GM18517 (cell line): ENCODE measurements around the gene GTF2H1.
"Not testable (repeated sequence)": the region's sequence is repeated elsewhere in the genome, so short reads cannot be mapped to it uniquely, and the experiment has no call there.

Experiments
- ATAC-seq: cut with Tn5 transposase; IDR thresholded peaks from one replicate; pipeline ENCODE4 v1.9.1; 2021; ENCODE audit warnings: mild to moderate bottlenecking, moderate library complexity; ENCODE audit not compliant: unreplicated experiment

Gene GTF2H1

GRCh38 chr11:18317551-18317950, 4.8 kb upstream of the GTF2H1 start:
- no peak for ATAC-seq

GRCh38 chr11:18319914-18320313, 2.5 kb upstream of the GTF2H1 start:
- ATAC-seq: no peak

GRCh38 chr11:18320617-18321016, 1.8 kb upstream of the GTF2H1 start:
- no peak for ATAC-seq

- ATAC-seq: peak; percentile 10
Measured at GRCh38 chr11:18321578-18321968, 794 bp upstream of the GTF2H1 start.

GRCh38 chr11:18322818-18323570, 627 bp downstream of the GTF2H1 start:
- no peak for ATAC-seq

- not testable (repeated sequence) for ATAC-seq
Measured at GRCh38 chr11:18323881-18324280, 1.5 kb downstream of the GTF2H1 start.

GRCh38 chr11:18324381-18324780, 2.0 kb downstream of the GTF2H1 start:
- no peak for ATAC-seq

- ATAC-seq: peak; percentile 65
Measured at GRCh38 chr11:18329196-18329870, 7.0 kb downstream of the GTF2H1 start.

- no peak for ATAC-seq
Measured at GRCh38 chr11:18330921-18331320, 8.6 kb downstream of the GTF2H1 start.

- ATAC-seq: no peak
Measured at GRCh38 chr11:18332302-18332701, 9.9 kb downstream of the GTF2H1 start.

- no peak for ATAC-seq
Measured at GRCh38 chr11:18332891-18333290, 10.5 kb downstream of the GTF2H1 start.

GRCh38 chr11:18347471-18348125, 25.2 kb downstream of the GTF2H1 start:
- no peak for ATAC-seq

GRCh38 chr11:18352581-18352980, 30.2 kb downstream of the GTF2H1 start:
- no peak for ATAC-seq

- ATAC-seq: no peak
Measured at GRCh38 chr11:18358646-18359045, 36.3 kb downstream of the GTF2H1 start.

- no peak for ATAC-seq
Measured at GRCh38 chr11:18361154-18361553, 38.8 kb downstream of the GTF2H1 start.

GRCh38 chr11:18364495-18365073, 42.2 kb downstream of the GTF2H1 start:
- ATAC-seq: no peak

- ATAC-seq: no peak
Measured at GRCh38 chr11:18365741-18366140, 43.4 kb downstream of the GTF2H1 start.

GRCh38 chr11:18366286-18366685, 43.9 kb downstream of the GTF2H1 start:
- no peak for ATAC-seq

- ATAC-seq: no peak
Measured at GRCh38 chr11:18367431-18367830, 45.1 kb downstream of the GTF2H1 start.

- no peak for ATAC-seq
Measured at GRCh38 chr11:18368221-18368620, 45.9 kb downstream of the GTF2H1 start.

- ATAC-seq: no peak
Measured at GRCh38 chr11:18369398-18369797, 47.0 kb downstream of the GTF2H1 start.

GRCh38 chr11:18371279-18371678, 48.9 kb downstream of the GTF2H1 start:
- no peak for ATAC-seq
